ENCODE data around the gene MFSD6L. TPM values are rescaled to one million over a fixed set of nuclear protein-coding genes. Genes with fewer than 3 reads are reported as not detected.

Gene MFSD6L
- total RNA-seq, 1 donor, result 0.10 TPM

DNA sequence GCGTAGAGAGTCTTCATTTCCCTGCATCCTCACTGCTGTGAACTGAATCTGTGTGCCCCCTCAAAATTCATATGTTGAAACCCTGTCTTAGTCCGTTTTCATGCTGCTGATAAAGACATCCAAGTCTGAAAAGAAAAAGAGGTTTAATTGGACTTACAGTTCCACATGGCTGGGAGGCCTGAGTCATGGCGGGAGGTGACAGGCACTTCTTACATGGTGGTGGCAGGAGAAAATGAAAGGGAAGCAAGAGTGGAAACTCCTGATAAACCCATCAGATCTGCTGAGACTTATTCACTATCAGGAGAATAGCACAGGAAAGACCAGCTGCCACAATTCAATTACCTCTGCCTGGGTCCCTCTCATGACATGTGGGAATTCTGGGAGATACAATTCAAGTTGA lies 51.4 kb downstream of the MFSD6L start:
- Histone ChIP-seq H3K27me3 (ENCODE audit: insufficient read depth, low read length) (no peaks in the 10 kb centered on the region), H3K4me3 (ENCODE audit: low read length) (no peak overlapping the region), H3K9me3 (ENCODE audit: low read depth, low read length) (no peaks in the 10 kb centered on the region), H3K4me1 (ENCODE audit: insufficient read depth, low read length) (peaks cover 6% of the 10 kb centered on the region)

Other genes starting within 250 kb of the MFSD6L start
- gene MYH10, start 168.6 kb downstream of the MFSD6L start, total RNA-seq, result 0.52 TPM
- gene CCDC42, start 54.5 kb downstream of the MFSD6L start, total RNA-seq, result not detected
- gene SPDYE4, start 40.8 kb downstream of the MFSD6L start, total RNA-seq, result not detected
- 1.5 TPM for gene PIK3R6, start 68.3 kb upstream of the MFSD6L start, total RNA-seq
- gene PIK3R5, start 166.3 kb upstream of the MFSD6L start, total RNA-seq, result 184 TPM
- gene NTN1, start 222.1 kb upstream of the MFSD6L start, total RNA-seq, result 0.21 TPM

All from mononuclear cell (primary cell).